Smooth muscle cell (in vitro differentiated cells): Measurements from ENCODE around the gene CSTPP1. TPM values are rescaled to one million over a fixed set of nuclear protein-coding genes. Genes with fewer than 3 reads are reported as not detected.
"Not testable (repeated sequence)": the region's sequence is repeated elsewhere in the genome, so short reads cannot be mapped to it uniquely, and the experiment has no call there.

Experiments
- DNase-seq: peaks from one replicate; lab custom pipeline; 2025; ENCODE audit not compliant: unreplicated experiment; lab: John Stamatoyannopoulos, UW
- H2AFZ ChIP-seq: fragments of 200-600 bp; sonication (generic); 2 replicates; pipeline ENCODE4 v1.6.0; 2016; ENCODE audit warnings: antibody characterized with exemption, low read depth, mild to moderate bottlenecking
- H3F3A ChIP-seq: fragments of 200-600 bp; sonication (generic); 2 replicates; pipeline ENCODE4 v1.6.0; 2017; ENCODE audit warnings: antibody characterized with exemption, low read depth
- H3K27ac ChIP-seq: fragments of 200-600 bp; sonication (generic); 2 replicates; pipeline ENCODE4 v1.5.1; 2016; ENCODE audit warnings: low read depth, mild to moderate bottlenecking
- H3K27me3 ChIP-seq: fragments of 200-600 bp; sonication (generic); 2 replicates; pipeline ENCODE4 v1.6.1; 2016; ENCODE audit warnings: low read depth, mild to moderate bottlenecking
- H3K36me3 ChIP-seq: fragments of 200-600 bp; sonication (generic); 2 replicates; pipeline ENCODE4 v1.5.1; 2016; ENCODE audit warnings: low read depth
- H3K4me1 ChIP-seq: fragments of 200-600 bp; sonication (generic); 2 replicates; pipeline ENCODE4 v1.5.1; 2016; ENCODE audit warnings: low read depth
- H3K4me2 ChIP-seq: fragments of 200-600 bp; sonication (generic); 2 replicates; pipeline ENCODE4 v1.6.0; 2016; ENCODE audit warnings: mild to moderate bottlenecking
- H3K4me3 ChIP-seq: fragments of 200-600 bp; sonication (generic); 2 replicates; pipeline ENCODE4 v1.5.1; 2016; ENCODE audit warnings: mild to moderate bottlenecking
- H3K79me2 ChIP-seq: fragments of 200-600 bp; sonication (generic); 2 replicates; pipeline ENCODE4 v1.6.0; 2016; ENCODE audit warnings: low read depth, mild to moderate bottlenecking
- H3K9ac ChIP-seq: fragments of 200-600 bp; sonication (generic); 2 replicates; pipeline ENCODE4 v1.6.0; 2016; ENCODE audit warnings: low read depth
- H3K9me3 ChIP-seq: fragments of 200-600 bp; sonication (generic); replicated peaks from 2 replicates; pipeline ENCODE4 v1.5.1; 2016; ENCODE audit warnings: low read depth
- H4K20me1 ChIP-seq: fragments of 200-600 bp; sonication (generic); 2 replicates; pipeline ENCODE4 v1.6.0; 2016; ENCODE audit warnings: low read depth
- WGBS: methylation state at CpG from one replicate; pipeline ENCODE4 v1.1.7; 2016; ENCODE audit warnings: low lambda C conversion rate; 5-methylcytosine and 5-hydroxymethylcytosine counted together
- polyA plus RNA-seq: library from polyadenylated mRNA; unstranded; fragments of >200 nt; fragmentation: Nextera tagmentation; extraction: Ambion mirVana; gene quantifications from 2 replicates; pipeline ENCODE4 v1.2.1, GENCODE V29; 2016
- total RNA-seq: library from RNA; depleted of rRNA; stranded (reverse); fragments of >200 nt; gene quantifications from 2 replicates; pipeline ENCODE4 v1.2.3, GENCODE V29; 2014
- TF ChIP-seq, protein P1 (sequence below): fragments of 200-600 bp; sonication (generic); IDR thresholded peaks from 2 replicates; pipeline ENCODE4 v1.5.1; 2017; ENCODE audit warnings: borderline replicate concordance, mild to moderate bottlenecking, antibody characterized with exemption; ENCODE audit not compliant: insufficient read depth, poor library complexity, severe bottlenecking

The CSTPP1 gene
- total and polyA plus RNA-seq, 2 experiments from 2014 or later: 37.4 to 44.8 TPM

DNA sequence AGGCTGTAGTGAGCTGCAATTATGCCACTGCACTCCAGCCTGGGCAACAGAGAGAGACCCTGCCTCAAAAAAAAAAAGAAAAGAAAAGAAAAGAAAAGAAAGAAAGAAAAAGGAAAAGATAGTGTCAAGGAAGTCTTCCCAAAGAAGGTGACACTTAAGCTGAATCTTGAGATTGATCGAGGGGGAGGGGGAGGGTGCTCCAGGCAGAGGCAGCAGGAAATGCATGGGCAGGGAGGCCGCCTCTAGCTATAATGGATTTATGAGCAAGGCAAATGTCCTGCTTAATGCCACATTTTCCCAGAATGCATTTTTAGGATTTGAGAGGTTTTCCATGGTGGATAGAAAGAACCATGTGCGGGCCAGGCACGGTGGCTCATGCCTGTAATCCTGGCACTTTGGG lies 264.5 kb downstream of the CSTPP1 start:
- 85% methylated on average over 4 of the region's 4 CpGs for WGBS
- Histone ChIP-seq H2AFZ (no peak overlapping the region), H3K36me3 (no peaks in the 10 kb centered on the region), H4K20me1 (no peaks in the 10 kb centered on the region), H3K79me2 (no peaks in the 10 kb centered on the region), H3K27me3 (no peaks in the 10 kb centered on the region), H3K4me2 (no peak overlapping the region), H3K4me3 (no peak overlapping the region), H3K9me3 (no peaks in the 10 kb centered on the region), H3K27ac (no peak overlapping the region), H3K4me1 (peaks cover 2% of the 10 kb centered on the region), H3K9ac (no peak overlapping the region), H3F3A (peaks cover 5% of the 10 kb centered on the region)
- no peak for DNase-seq
- TF ChIP-seq, protein P1, sequence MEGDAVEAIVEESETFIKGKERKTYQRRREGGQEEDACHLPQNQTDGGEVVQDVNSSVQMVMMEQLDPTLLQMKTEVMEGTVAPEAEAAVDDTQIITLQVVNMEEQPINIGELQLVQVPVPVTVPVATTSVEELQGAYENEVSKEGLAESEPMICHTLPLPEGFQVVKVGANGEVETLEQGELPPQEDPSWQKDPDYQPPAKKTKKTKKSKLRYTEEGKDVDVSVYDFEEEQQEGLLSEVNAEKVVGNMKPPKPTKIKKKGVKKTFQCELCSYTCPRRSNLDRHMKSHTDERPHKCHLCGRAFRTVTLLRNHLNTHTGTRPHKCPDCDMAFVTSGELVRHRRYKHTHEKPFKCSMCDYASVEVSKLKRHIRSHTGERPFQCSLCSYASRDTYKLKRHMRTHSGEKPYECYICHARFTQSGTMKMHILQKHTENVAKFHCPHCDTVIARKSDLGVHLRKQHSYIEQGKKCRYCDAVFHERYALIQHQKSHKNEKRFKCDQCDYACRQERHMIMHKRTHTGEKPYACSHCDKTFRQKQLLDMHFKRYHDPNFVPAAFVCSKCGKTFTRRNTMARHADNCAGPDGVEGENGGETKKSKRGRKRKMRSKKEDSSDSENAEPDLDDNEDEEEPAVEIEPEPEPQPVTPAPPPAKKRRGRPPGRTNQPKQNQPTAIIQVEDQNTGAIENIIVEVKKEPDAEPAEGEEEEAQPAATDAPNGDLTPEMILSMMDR: no peak

DNA sequence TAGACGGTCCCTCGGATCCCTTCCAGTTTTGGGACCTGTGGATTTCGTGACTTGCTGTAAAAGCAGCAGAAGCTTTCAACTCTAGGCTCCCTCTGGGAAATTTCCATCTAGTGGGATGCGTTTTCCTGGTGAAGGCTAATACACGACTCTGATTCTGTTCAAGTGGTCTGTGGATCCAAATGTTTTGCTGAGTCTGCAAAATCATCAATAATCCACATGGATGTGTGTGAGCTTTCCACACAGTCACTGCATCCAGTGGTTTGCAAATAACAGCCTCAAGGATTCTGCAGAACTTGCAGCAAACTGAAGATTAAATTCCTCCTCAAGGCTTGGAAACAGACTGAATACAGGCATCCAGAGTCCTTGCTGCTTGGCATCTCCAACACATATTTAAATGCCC lies 266.0 kb downstream of the CSTPP1 start:
- H3K4me1 ChIP-seq: peaks cover 2% of the 10 kb centered on the region
- H3K9ac ChIP-seq: no peak overlapping the region
- DNase-seq: no peak
- no peak overlapping the region for H3K4me3 ChIP-seq
- no peaks in the 10 kb centered on the region for H4K20me1 ChIP-seq
- no peak overlapping the region for H3K27ac ChIP-seq
- no peaks in the 10 kb centered on the region for H3K9me3 ChIP-seq
- no peaks in the 10 kb centered on the region for H3K36me3 ChIP-seq
- 92% methylated on average over 5 of the region's 5 CpGs for WGBS
- H3F3A ChIP-seq: peaks cover 5% of the 10 kb centered on the region
- no peak overlapping the region for H3K4me2 ChIP-seq
- TF ChIP-seq, protein P1: no peak
- no peaks in the 10 kb centered on the region for H3K27me3 ChIP-seq
- H3K79me2 ChIP-seq: no peaks in the 10 kb centered on the region
- H2AFZ ChIP-seq: no peak overlapping the region

- Histone ChIP-seq H3K36me3 (no peaks in the 10 kb centered on the region), H2AFZ (peak overlapping the region; percentile 61), H3K4me2 (peak overlapping the region; percentile 50), H3K27ac (peak overlapping the region; percentile 12), H3K4me3 (no peak overlapping the region), H3K9ac (no peak overlapping the region), H3K9me3 (no peaks in the 10 kb centered on the region), H3K27me3 (no peaks in the 10 kb centered on the region), H4K20me1 (no peaks in the 10 kb centered on the region), H3F3A (peaks cover 5% of the 10 kb centered on the region), H3K79me2 (no peaks in the 10 kb centered on the region), H3K4me1 (peaks cover 2% of the 10 kb centered on the region)
- 39% methylated on average over 2 of the region's 2 CpGs for WGBS
- TF ChIP-seq, protein P1: no peak
- no peak for DNase-seq
Observed at GRCh38 chr11:47204637-47204989, 268.1 kb downstream of the CSTPP1 start.

- not testable (repeated sequence) for H3K27ac ChIP-seq, H3K9me3 ChIP-seq, H3K4me3 ChIP-seq, H3F3A ChIP-seq, H3K36me3 ChIP-seq, DNase-seq, H3K4me1 ChIP-seq, H4K20me1 ChIP-seq, H3K27me3 ChIP-seq, H3K9ac ChIP-seq, H3K4me2 ChIP-seq, H2AFZ ChIP-seq, H3K79me2 ChIP-seq
- WGBS: 94% methylated on average over 5 of the region's 5 CpGs
Observed at GRCh38 chr11:47206577-47206976, 270.0 kb downstream of the CSTPP1 start.
